Lung (tissue), 12 donors: Measurements from ENCODE around the gene KPTN. TPM values are rescaled to one million over a fixed set of nuclear protein-coding genes. Genes with fewer than 3 reads are reported as not detected.
A peak's percentile ranks its signal among the peaks of the same experiment; 100 is the strongest.

Experiments
- ATAC-seq: fragments of 200-7000 bp; cut with Tn5 transposase; one replicate; pipeline ENCODE4 v1.9.1; 2020; ENCODE audit warnings: moderate number of reproducible peaks; ENCODE audit not compliant: insufficient read depth, low FRiP score
- DNase-seq, 3 donors: peaks; one replicate each; pipeline ENCODE4 v3.0.0-alpha.2; 2013 to 2017
- H3K27ac ChIP-seq, 2 donors: one replicate each; pipeline ENCODE4 v1.5.1; 2013; ENCODE audit warnings: mild to moderate bottlenecking in 2 of 2, moderate library complexity in 2 of 2, control low read depth in 1 of 2, inconsistent platforms in 1 of 2, low read depth in 1 of 2, low read length in 1 of 2
- H3K27me3 ChIP-seq, 3 donors: one replicate each; pipeline ENCODE4 v1.5.1; 2013; ENCODE audit warnings: low read length in 2 of 3; ENCODE audit not compliant: control insufficient read depth in 3 of 3, insufficient read depth in 3 of 3
- H3K36me3 ChIP-seq, 4 donors: one replicate each; pipeline ENCODE4 v1.5.1; 2013; ENCODE audit warnings: low read length in 4 of 4, mild to moderate bottlenecking in 1 of 4, moderate library complexity in 1 of 4; ENCODE audit not compliant: control insufficient read depth in 4 of 4, insufficient read depth in 4 of 4
- H3K4me1 ChIP-seq, 5 donors: one replicate each; pipeline ENCODE4 v1.5.1; 2013; ENCODE audit warnings: low read length in 5 of 5, mild to moderate bottlenecking in 2 of 5, moderate library complexity in 1 of 5; ENCODE audit not compliant: control insufficient read depth in 5 of 5, insufficient read depth in 5 of 5
- H3K4me3 ChIP-seq: one replicate; pipeline ENCODE4 v1.5.1; 2013; ENCODE audit warnings: mild to moderate bottlenecking, control low read depth, moderate library complexity
- H3K9ac ChIP-seq, 2 donors: one replicate each; pipeline ENCODE4 v1.5.1; 2013; ENCODE audit warnings: low read length in 2 of 2, control low read depth in 1 of 2; ENCODE audit not compliant: insufficient read depth in 1 of 2
- H3K9me3 ChIP-seq, 4 donors: one replicate each; pipeline ENCODE4 v1.5.1; 2013; ENCODE audit warnings: low read length in 3 of 4, mild to moderate bottlenecking in 1 of 4, moderate library complexity in 1 of 4; ENCODE audit not compliant: control insufficient read depth in 4 of 4, insufficient read depth in 3 of 4
- CTCF ChIP-seq: IDR thresholded peaks from 2 replicates; pipeline ENCODE4 v1.5.1; 2012; ENCODE audit warnings: mild to moderate bottlenecking; ENCODE audit errors: control extremely low read depth, extremely low read depth
- WGBS, 2 donors: extraction: QIAGEN DNeasy Blood & Tissue Kit; methylation state at CpG; one replicate each; pipeline ENCODE4 v1.1.7; 2013; 5-methylcytosine and 5-hydroxymethylcytosine counted together
- polyA plus RNA-seq, 2 donors: library from polyadenylated mRNA; stranded (reverse); fragments of 200-250 nt; gene quantifications; one replicate each; pipeline ENCODE4 v1.2.1, GENCODE V29; 2013
- total RNA-seq, 2 donors: library from RNA; depleted of rRNA in 1 of 2; stranded (reverse); fragments of >200 nt in 1 of 2; gene quantifications; one replicate each; pipeline ENCODE4 v1.2.1, GENCODE V29; 2014 to 2021
- donor health status: control.
- donor health status: control.
- donor health status: Bipolar disorder and iron deficiency.
- donor health status: healthy.
- donor health status: DM: yes; HTN: yes; CAD: no.

Gene KPTN
- total and polyA plus RNA-seq, 4 donors, result 4.6 to 15.7 (median 12.9) TPM

DNA sequence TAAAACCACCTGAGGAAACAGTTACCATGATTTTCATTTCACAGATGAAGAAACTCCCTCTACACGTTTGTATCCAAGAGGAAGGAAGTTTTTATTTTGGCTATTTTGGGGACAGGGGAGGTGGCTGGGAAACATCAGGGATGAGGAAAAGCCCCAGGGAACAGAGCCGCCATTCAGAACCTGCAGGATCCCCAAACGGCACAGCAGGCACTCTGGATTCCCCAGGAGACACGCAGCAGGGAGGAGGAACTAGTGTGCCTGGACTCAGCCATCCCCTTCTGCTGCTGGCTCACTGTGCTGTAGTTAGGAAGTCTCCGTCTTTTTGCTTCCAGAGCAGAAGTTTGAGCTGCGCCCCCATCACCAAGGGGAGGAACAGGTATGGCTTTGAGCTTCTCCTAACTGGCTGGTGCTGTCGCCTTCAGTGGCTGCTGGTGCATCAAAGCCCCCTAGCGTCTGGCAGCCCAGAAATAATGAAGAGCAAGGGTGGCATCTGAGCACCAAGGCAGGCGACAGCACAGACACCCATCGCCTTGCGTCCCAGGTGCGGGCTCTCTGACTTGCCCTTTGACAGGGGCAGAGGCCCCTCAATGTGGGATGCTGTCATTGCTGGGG is 26.6 kb upstream of the KPTN start:
- Histone ChIP-seq H3K36me3 (peaks cover 0 to 12% (median 0%) of the 10 kb centered on the region in 4 donors), H3K4me1 (peaks cover 18 to 50% (median 31%) of the 10 kb centered on the region in 5 donors), H3K27ac (peak overlapping the region in 1 of 2 donors; percentile 85), H3K4me3 (no peak overlapping the region), H3K9ac (no peak overlapping the region), H3K27me3 (no peaks in the 10 kb centered on the region), H3K9me3 (no peaks in the 10 kb centered on the region)
- 74 to 82% methylated on average over 12 of the region's 12 CpGs for WGBS, 2 donors
- DNase-seq, result no peak
- ATAC-seq, result no peak
- no peak for TF ChIP-seq CTCF

GRCh38 chr19:47509973-47510372 is 26.0 kb upstream of the KPTN start:
- no peak for DNase-seq
- Histone ChIP-seq H3K9ac (no peak overlapping the region), H3K9me3 (no peaks in the 10 kb centered on the region), H3K4me1 (peaks cover 18 to 50% (median 31%) of the 10 kb centered on the region in 5 donors), H3K27me3 (no peaks in the 10 kb centered on the region), H3K4me3 (no peak overlapping the region), H3K36me3 (peaks cover 0 to 12% (median 4%) of the 10 kb centered on the region in 4 donors), H3K27ac (peak overlapping the region in 1 of 2 donors; percentile 10)
- no peak for TF ChIP-seq CTCF
- no peak for ATAC-seq
- 52 to 60% methylated on average over 8 of the region's 8 CpGs for WGBS, 2 donors

DNA sequence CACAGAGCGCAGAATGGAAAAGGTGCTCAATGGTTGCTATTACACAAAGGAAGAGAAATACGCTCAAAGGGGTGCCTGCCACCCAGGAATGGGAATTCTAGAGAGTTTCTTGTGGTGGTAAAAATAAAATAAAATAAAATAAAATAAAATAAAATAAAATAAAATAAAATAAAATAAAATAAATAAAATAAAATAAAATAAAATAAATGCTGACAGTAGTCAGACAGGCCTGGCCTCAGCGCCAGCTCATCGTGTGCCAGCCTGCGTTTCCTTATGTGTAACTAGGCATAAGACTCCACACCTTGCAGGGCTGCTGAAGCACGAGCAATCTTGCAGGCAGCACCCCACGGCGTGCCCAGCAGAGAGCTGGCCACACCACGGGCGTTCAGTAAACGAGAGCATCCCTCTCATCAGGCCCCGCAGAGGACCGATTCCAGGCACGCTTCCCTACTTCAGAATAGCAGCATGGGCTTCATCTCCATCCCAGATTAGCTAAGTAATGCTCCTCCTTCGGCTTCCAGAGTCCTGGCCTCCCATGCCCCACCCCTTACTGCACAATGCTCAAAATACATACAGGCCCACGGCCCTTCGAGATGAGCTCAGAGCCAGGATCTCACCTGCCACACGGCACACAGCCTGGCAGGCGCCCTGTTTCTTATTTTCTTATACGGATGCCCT is 25.3 kb upstream of the KPTN start:
- ATAC-seq (no peak), DNase-seq (no peak)
- peaks cover 18 to 50% (median 31%) of the 10 kb centered on the region in 5 donors for H3K4me1 ChIP-seq
- 86 to 89% methylated on average over 20 of the region's 20 CpGs for WGBS, 2 donors
- H3K27ac ChIP-seq, result peak overlapping the region in 1 of 2 donors; percentile 62
- no peaks in the 10 kb centered on the region for H3K27me3 ChIP-seq
- H3K9me3 ChIP-seq, result no peaks in the 10 kb centered on the region
- H3K9ac ChIP-seq, result no peak overlapping the region
- H3K36me3 ChIP-seq, result peaks cover 0 to 12% (median 4%) of the 10 kb centered on the region in 4 donors
- no peak for TF ChIP-seq CTCF
- H3K4me3 ChIP-seq, result no peak overlapping the region
